GM12801 (cell line): ENCODE measurements around the gene LEO1.

Experiments used
- TF ChIP-seq, protein P1 (sequence below): IDR thresholded peaks from one replicate; pipeline ENCODE4 v1.5.1; 2011; ENCODE audit warnings: control low read depth; ENCODE audit not compliant: insufficient read length; ENCODE audit errors: extremely low read depth

LEO1 gene

DNA sequence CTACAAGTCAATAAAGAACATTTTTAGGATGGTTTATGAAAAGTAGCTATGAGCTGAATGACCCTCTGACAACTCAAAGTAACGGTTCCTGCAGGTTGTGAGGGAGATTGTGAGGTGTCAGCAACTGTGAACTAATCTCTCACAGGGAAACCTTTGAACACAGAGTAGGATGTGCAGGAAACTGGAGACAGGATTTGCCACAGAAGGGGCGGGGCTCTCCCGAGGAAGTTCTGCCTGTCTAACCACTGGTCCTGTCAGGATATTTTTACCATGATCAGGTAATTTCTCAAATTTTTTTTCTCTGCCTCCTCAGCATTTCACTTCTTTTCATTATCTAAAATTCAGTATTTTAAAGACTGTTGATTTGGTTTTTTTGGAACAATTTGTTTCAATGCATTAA, 33.3 kb downstream of the LEO1 start:
- TF ChIP-seq, protein P1, sequence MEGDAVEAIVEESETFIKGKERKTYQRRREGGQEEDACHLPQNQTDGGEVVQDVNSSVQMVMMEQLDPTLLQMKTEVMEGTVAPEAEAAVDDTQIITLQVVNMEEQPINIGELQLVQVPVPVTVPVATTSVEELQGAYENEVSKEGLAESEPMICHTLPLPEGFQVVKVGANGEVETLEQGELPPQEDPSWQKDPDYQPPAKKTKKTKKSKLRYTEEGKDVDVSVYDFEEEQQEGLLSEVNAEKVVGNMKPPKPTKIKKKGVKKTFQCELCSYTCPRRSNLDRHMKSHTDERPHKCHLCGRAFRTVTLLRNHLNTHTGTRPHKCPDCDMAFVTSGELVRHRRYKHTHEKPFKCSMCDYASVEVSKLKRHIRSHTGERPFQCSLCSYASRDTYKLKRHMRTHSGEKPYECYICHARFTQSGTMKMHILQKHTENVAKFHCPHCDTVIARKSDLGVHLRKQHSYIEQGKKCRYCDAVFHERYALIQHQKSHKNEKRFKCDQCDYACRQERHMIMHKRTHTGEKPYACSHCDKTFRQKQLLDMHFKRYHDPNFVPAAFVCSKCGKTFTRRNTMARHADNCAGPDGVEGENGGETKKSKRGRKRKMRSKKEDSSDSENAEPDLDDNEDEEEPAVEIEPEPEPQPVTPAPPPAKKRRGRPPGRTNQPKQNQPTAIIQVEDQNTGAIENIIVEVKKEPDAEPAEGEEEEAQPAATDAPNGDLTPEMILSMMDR: no peak

DNA sequence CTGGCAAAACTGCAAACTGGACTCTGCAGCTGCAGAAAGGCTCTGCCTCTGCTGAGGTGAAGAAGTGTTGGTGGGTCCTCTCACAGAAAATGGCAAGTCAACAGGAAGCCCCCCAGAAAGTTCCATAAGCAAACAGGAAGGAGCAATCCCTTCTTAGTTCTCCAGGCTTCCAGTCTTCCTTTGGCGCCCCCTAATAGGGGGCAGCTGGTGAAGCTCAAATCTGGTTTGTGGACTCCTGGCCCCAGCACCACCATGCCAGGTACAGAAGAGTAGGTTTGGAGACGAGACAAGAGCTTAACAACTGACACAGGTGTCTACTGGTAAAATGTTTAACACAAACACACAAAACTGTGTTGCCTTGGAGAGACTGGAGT, 35.5 kb downstream of the LEO1 start:
- TF ChIP-seq, protein P1: no peak

DNA sequence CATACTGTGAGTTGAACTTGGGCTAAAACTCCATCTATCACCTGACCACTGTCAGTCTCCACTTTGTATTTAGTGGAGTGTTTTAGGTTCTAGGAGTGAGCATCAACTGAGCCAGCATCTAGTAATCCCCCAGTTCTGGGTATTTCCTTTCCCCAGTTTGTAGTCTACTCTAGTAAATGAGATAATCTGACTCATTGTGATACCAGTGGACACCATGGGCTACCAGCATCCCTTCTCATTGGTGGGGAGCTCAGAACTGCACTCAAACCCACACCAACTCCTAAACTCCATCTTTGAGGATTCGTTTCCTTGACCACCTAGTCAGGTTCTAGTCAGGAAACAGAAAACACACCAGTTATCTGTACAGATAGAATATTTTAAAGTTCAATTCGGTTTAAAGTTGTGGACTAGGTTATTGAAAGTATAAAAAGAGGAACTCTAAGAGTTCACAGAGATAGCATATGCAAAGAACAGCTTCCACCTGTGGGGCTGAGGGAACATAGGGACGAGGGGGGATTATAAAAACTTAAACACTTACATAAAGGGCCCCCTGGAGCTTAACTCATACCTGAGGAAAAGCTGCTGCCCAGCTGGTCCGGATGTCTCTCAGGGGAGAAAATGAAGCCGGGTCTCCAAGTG, 36.0 kb downstream of the LEO1 start:
- TF ChIP-seq, protein P1: no peak

DNA sequence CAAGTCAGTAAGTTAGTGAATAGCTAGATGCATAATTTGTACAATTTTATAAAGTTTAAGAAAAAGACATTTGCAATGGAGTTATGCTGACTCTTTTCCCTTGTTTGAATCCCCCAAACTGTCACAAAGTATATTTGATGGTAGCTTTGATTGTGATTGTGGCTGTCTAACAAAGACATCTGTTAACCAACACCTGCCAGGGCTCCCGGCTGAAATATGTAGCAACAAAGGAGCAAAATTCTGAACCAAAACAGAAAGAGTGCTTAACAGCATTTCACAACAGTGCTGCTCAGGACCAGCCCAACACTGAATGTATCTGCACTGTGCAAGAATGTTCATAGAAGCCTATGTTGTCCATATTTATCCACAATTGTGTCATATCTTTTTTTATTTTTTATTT, 39.4 kb downstream of the LEO1 start:
- TF ChIP-seq, protein P1: no peak

DNA sequence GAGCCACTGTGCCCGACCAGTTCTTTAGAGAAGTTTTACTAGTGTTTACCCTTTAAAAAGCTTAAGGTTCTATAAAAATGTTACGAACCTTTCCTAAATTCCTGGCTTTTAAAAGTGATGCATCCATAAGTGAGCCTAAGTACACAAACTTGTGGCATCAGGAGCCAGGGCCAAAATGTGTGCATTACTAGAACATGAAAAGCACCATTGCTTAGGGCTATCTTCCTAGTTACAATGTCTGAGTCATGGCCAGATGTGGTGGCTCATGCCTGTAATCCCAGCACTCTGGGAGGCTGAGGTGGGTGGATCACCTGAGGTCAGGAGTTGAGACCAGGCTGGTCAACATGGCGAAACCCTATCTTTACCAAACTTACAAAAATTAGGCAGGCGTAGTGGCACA, 39.9 kb downstream of the LEO1 start:
- TF ChIP-seq, protein P1: no peak

DNA sequence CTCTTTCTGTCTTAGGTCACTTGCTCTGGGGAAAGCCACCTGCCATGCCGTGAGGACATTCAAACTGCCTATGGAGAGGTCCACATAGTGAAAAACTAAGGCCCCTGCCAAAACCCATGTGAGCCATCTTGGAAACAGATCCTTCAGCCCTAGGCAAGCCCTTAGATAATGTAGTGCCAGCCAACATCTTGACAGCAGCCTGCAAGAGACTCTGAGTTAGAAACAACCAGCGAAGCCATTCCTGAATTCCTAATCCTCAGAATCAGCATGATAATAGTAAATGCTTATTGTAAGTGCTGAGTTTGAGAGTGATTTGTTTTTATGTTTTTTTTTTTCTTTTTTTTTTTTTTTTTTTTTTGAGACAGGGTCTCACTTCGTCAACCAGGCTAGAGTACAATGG, 40.6 kb downstream of the LEO1 start:
- TF ChIP-seq, protein P1: no peak

DNA sequence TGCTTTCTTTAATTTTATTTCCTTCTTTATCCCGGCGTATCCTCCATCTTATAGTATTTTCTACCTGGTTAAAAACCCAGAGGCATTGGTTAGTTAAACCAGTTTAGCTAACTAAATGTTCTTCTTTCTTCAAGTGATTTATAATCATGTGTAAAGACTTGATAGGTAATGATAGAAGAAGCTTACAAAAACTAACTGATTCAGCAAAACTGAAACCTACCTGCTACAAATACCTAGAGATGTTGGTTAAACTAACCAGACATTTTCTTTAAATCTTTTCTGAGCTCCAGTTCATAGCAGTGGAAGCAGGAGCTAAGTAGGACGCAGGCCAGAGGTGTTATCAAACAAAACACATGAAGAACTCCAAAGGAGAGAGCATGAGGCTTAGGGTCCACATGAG, 44.8 kb downstream of the LEO1 start:
- TF ChIP-seq, protein P1: no peak
